GM20000 (cell line): ENCODE measurements around the gene RASSF6.
"Not testable (repeated sequence)": the region's sequence is repeated elsewhere in the genome, so short reads cannot be mapped to it uniquely, and the experiment has no call there.

Source experiments
- DNase-seq: peaks from one replicate; pipeline ENCODE4 v3.0.0; 2012; ENCODE audit warnings: low spot score
- CTCF ChIP-seq: IDR thresholded peaks from 2 replicates; pipeline ENCODE4 v1.5.1; 2012; ENCODE audit warnings: mild to moderate bottlenecking, control low read depth; ENCODE audit errors: extremely low read depth, missing control alignments

RASSF6 gene

GRCh38 chr4:73599182-73599581, 21.1 kb downstream of the RASSF6 start:
- TF ChIP-seq CTCF = no peak
- DNase-seq = no peak

DNA sequence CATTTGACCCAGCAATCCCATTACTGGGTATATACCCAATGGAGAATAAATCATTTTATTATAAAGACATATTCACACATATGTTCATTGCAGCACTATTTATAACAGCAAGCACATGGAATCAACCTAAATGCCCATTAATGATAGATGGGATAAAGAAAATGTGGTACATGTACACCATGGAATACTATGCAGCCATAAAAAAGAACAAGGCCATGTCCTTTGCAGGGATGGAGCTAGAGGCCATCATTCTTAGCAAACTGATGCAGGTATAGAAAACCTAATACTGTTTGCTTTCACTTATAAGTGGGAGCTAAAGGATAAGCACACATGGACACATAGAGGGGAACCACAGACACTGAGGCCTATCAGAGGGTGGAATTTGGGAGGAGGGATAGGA, 22.6 kb downstream of the RASSF6 start:
- DNase-seq = no peak
- no peak for TF ChIP-seq CTCF

DNA sequence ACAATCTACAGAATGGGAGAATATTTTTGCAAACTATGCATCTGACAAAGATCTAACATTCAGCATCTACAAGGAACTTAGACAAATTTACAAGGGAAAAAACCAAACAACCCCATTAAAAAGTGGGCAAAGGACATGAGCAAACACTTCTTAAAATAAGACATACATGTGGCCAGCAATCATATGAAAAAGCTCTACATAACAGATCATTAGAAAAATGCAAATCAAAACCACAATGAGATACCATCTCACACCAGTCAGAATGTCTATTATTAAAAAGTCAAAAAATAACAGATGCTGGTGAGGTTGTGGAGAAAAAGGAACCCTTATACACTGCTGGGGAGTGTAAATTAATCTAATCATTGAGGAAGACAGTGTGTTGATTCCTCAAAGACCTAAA, 23.1 kb downstream of the RASSF6 start:
- not testable (repeated sequence) for DNase-seq

- no peak for TF ChIP-seq CTCF
- DNase-seq = no peak
Measured at GRCh38 chr4:73596001-73596400, 24.2 kb downstream of the RASSF6 start.

GRCh38 chr4:73593631-73594241, 26.5 kb downstream of the RASSF6 start:
- peak; percentile 36 for TF ChIP-seq CTCF
- no peak for DNase-seq

DNA sequence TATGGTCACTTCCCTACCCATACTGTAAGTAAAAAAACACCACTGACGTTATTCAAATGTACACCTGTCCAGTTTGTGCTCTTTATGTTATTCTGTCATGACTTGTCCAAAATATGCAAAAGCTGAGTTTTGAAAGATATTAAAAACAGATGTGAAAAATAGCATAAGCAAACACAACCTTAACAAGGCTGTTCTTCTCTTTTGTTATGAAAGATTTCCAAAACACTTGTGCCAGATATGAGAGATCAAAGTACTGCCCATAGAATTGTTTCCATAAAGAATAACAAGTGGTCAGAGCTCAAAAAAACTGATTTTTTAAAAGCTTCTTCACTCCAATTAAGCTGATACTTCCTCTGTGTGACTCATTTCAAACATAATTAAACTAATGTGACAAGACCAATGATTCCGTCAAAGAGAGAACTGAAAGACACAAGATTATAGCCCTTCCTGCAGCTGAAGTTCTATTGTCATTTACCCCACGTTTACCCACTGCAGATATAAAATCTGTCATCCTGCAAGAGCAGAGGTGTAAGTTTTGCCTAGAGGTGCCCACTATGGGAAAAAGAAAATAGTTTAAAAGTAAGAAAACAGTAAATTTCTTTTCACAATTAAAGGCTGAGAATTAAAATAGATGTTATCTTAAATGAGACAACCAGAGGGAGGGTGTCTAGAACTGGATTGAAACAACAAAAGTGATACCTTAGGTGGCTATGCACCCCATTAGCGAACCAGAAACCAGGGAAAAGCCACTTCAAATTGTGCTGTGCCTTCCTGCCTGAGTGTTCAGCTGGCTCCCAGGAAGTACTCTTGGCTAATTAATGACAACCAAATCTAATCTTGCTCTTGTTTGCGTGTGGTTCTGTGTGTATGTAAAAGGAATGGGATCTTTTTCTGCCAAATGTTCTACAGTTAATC, 30.1 kb downstream of the RASSF6 start:
- peak; percentile 40 for DNase-seq
- no peak for TF ChIP-seq CTCF

DNA sequence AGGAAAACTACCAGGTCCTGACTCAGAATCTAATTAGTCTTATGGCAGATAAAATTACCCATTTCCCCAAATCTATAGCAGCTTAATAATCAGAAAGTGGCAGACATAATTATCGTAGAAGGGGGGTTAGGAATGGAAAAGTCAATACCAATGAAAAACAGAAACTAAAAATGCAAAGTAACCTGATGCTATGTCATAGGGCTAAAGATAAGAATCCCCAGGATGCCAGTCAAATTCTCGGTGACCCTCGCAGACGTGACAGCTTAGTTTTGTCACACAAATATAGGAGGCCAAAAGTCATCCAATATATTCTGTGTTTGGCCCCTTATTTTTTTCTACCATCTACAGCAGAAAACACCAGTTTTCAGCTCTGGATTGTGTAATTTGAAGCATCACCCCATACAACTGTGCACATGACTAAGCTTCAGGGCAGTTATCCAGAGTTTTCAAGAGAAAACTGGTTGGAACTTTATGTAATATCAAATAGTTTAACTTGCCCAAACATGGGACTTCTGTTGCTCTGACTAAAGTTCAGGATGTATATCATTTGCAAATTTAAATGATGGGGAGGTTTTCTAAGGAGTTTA, 30.9 kb downstream of the RASSF6 start:
- no peak for DNase-seq
- TF ChIP-seq CTCF = no peak
